HG02798 (cell line): ENCODE data around the gene SMPD3.

Experiments used
- ATAC-seq: cut with Tn5 transposase; IDR thresholded peaks from one replicate; pipeline ENCODE4 v1.9.1; 2021; ENCODE audit warnings: mild to moderate bottlenecking; ENCODE audit not compliant: unreplicated experiment, poor library complexity

Gene SMPD3

DNA sequence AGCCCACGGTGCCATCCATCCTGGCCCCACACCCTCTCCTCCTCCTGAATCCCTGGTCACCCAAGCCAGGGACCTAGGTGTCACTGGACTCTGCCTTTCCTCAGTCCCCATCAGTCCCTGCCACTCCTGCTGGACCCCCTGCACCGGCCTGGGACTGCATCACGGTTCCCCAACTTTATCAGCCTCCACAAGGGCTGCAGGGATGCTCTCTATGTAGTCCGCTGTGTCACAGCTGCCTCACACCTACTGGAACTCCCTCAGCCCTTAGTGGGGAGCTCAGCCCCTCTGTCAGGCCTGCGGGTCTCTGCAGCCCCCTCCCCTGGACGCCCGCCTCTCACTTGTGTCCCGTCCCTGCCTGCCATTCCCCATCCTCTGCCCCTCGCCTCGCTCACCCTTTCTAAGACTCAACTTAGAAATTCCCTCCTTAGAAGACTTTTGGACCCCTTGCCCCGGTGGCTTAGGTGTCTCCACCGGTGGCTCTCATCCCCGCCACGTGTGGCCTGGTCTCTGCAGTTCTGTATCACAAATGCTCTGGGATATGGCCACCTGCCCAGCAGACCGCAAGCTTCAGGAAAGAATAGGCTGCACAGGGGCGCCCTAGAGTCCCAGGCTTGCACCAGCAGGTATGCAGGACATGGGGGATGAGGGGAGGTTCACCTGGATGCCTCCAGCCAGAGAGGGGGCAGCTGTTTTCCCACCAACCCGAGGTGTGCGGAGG, 74.6 kb downstream of the SMPD3 start:
- no peak for ATAC-seq

DNA sequence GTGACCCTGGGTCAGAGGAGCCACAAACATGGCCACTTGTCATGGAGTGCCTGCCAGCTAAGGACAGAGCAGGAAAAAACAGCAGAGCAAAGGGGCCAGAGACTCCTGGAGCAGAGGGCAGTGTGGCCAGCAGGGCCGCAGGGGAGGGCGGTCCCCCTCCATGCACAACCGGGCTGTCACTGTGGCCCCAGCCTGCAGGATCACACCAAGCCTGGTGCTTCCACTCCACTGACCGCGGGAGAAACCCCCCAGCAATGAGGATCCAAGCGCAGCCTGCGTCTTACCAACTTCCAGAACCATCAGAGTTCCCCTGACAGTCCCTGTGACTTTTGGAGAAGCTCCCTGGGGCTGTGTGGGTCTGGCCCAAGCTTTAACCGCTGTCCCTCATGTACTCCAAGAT, 75.5 kb downstream of the SMPD3 start:
- no peak for ATAC-seq

DNA sequence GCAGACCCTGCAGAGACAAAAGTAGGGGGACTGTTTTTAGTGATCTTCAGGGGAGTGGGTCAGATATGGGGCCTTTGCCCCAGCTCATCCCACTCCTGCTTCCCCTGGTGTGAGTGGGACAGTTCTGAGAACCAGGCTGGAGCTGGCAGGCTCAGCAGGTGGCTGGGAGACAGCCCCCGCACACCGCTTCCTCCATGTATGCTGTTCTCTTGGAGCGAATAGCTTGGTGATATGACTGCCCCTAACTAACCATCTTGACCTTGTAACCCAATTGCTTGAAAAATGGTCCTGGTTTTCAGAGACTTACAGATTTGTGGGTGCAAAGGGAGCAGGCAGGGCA, 76.0 kb downstream of the SMPD3 start:
- ATAC-seq: no peak

DNA sequence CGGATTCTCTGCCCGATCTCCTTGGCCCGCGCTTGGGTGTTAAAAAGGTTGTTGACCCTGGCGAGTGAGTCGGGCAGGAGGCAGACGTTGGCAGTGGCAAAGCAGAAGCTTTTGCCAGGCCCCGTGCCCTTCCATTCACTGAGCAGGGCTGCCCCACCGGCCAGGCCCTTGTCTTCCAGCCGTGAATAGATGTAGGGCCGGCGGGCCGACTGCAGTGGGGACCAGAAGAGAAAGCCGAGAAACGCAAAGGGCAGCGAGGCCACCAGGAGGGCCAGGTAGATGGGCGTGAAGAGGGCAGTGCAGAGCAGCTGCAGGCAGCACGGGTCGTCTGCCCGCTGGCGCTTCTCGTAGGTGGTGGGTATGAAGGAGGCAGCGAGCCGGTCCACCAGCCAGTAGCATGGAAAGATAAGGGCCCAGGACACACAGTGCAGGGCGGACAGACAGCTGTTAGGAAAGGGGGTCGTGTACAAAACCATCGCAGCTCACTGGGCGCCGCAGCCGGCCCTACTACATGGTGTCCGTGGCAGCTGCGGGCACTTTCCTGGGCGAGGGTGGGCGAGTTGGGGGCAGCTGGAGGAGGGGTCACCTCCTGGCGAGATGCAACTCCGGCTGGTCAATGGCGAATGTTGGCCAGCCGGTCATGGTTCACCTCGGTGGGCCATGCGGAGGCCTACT, 76.5 kb downstream of the SMPD3 start:
- no peak for ATAC-seq

DNA sequence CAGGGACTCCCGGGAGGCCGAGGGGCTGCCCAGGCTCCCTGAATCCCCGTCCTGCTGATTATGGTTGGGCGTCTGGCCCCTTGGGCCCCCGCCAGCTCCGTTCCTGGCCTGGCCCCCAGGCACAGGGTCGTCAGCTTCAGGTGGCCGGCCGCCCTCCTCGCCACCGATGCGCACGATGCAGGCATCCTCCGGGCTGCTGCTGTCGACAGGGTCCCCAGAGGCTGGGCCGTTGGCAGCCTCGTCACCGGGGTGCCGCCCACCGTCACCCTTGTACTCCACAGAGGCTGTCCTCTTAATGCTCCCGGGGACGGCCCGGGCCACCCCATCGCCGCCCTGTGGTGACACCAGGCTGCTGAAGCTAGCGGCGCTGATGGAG, 77.0 kb downstream of the SMPD3 start:
- ATAC-seq: no peak

- no peak for ATAC-seq
These were observed 77.6 kb downstream of the SMPD3 start for GRCh38 chr16:68370581-68371275.

GRCh38 chr16:68369697-68370580, 78.4 kb downstream of the SMPD3 start:
- peak; percentile 69 for ATAC-seq

GRCh38 chr16:68369168-68369567, 79.1 kb downstream of the SMPD3 start:
- ATAC-seq: no peak

DNA sequence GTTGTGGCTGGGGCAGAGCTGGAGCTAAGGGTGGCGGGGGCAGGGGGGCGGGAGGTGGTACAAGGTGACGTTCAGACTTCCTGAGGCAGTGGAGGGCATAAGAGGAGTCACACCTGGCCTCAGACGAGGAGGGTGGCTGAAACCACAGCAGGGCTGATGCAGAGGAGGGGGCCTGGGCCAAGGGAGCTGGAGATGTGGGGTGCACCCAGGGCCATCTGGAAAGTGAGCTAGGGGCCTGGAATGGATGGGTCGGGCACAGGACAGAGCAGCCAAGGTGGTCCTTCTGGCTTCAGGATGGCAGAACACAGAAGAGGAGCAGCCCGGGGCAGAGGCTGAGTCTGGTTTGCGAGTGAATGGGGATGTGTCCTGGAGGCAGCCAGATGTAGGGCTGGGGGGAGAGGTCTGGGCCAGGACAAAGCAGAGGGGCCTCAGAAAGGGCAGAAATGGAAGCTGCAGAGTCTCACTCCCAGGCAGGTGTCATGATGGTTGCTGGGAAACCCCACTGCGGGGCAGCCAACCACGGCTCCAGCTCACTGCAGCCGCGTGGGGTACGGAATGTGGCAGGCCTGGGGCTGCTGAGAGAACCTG, 79.9 kb downstream of the SMPD3 start:
- peak; percentile 35 for ATAC-seq

GRCh38 chr16:68367891-68368290, 80.4 kb downstream of the SMPD3 start:
- no peak for ATAC-seq

DNA sequence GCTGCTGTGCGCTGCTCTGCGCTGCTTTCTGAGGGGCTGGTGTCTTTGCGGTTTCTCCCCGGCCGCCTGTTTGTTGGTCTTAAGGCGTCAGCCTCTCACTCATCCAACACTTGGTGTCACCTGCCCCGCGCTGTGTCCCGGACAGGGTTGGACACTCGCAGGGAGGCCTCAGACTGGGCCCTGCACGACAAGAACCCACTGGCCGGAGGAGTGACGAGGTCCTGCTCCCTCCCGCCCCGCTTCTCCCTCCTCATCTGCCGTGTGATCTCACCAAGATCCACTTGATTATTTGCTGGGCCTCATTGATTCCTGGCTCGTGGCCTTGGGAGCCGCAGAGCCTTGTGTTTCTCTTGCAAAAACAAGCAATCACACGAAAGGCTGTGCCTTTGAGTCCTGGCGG, 80.9 kb downstream of the SMPD3 start:
- ATAC-seq: no peak

GRCh38 chr16:68367030-68367429, 81.3 kb downstream of the SMPD3 start:
- ATAC-seq: no peak

DNA sequence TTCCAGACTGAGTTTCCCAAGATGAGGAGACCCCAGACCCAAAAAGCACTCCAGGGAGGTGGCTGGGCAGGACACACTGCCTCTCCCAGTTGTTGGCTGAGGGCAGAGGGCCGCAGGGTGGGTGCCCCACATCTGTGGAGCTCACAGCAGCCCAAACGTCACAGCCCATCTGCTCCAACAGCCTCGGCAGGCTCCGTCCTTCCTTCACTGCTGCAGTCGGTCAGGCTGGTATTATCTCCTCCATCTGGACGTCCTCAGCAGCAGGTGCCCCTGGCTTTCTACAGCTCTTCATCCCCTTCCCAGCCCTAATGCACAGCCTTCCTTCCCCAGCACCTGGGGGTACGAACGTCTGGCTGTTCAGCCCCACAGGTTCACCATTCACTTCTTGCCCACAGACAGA, 82.2 kb downstream of the SMPD3 start:
- no peak for ATAC-seq

DNA sequence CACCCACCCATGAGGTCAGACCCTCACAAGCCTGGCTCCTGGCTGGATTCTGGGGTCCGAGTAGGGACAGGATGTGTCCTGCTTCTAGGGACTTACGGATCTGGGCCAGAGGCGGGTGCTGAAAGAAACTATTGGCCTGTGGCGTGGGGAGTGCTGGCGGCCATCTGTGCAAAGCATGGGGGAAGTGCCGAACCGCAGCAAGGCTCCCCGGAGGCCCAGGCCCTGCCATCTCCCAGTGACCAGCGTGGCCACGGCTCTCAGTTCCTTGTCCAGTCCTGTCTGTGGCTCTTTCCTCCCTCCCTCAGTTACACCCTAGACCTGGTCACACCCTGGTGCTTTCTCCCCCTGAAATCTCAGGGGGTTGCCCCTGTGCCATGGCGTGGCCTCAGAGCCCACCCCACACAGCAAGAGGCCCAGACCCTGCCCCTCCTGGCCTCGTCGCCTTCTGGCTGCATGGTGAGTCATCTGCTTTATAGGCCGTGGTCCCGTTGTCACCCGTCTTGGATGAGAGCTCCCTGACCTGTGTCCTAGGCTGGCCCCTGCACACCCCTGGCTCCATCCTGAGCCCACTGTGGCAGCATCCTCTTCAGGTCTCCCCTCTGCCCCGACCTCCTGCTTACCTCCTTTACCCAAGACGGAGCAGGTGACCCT, 83.0 kb downstream of the SMPD3 start:
- ATAC-seq: no peak

DNA sequence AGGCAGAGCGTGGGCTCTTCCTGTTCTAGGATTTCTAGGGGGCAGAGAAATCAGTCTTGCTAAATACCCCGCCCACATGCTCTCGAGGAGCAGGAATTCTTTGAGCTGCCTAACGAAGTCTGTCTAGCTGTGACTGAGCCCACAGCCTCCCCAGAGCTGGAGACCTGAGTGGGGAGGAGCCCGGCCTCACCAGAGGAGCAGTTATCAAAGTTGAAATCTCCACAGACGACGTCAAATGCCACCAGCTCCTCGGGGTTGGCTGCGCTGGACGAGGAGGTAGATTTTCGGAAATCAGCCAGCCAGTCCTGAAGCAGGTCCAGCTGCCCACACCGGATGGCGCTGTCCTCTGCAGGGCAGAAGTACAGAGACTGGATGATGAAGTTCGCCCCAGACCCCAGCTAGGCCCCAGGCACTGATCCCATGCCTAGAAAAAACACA, 83.7 kb downstream of the SMPD3 start:
- no peak for ATAC-seq

GRCh38 chr16:68363658-68364521, 84.4 kb downstream of the SMPD3 start:
- ATAC-seq: no peak

GRCh38 chr16:68362947-68363657, 85.2 kb downstream of the SMPD3 start:
- no peak for ATAC-seq

- no peak for ATAC-seq
These were observed 85.9 kb downstream of the SMPD3 start for GRCh38 chr16:68362262-68362913.
